K562 (cell line): ENCODE data around the gene TXNL4A. TPM values are rescaled to one million over a fixed set of nuclear protein-coding genes. Genes with fewer than 3 reads are reported as not detected.

ENCODE experiments used
- ATAC-seq: fragments of 200-7000 bp; cut with Tn5 transposase; 3 replicates; pipeline ENCODE4 v1.9.1; 2020; ENCODE audit warnings: moderate library complexity
- BruUV-seq: library from RNA; stranded (reverse); fragments of 400-500 nt; replicated peaks from 2 replicates; lab custom pipeline; 2021; lab: Mats Ljungman, UMichigan
- CTCF ChIA-PET: fragments of 300-600 bp; formaldehyde crosslinking; extraction: SDS; loops from one replicate; lab custom pipeline; 2021; ENCODE audit warnings: low intra/inter-chr PET ratio; lab: Yijun Ruan, JAX
- POLR2A ChIA-PET: fragments of 300-600, 350-650 bp; sonication (Branson Sonifier 250); formaldehyde crosslinking; extraction: SDS; loops from one replicate; lab custom pipeline; 2021; ENCODE audit warnings: antibody characterized with exemption, inconsistent platforms; lab: Yijun Ruan, JAX
- DNase-seq, 4 experiments: peaks; one replicate each; pipeline versions ENCODE4 v3.0.0 to v3.0.0-alpha.2; 2011 to 2018; ENCODE audit warnings: low spot score in 3 of 4, mixed read lengths in 3 of 4; ENCODE audit errors: extremely low read depth in 1 of 4
- FAIRE-seq: peaks from 2 replicates; lab custom pipeline; 2011; peaks lifted over from hg19 to GRCh38; lab: Jason Lieb, UNC
- H2AFZ ChIP-seq: 2 replicates; pipeline ENCODE4 v1.6.0; 2011; ENCODE audit warnings: low read depth, low read length, control low read depth, inconsistent platforms
- H3K27ac ChIP-seq: fragments of 200-600 bp; 3 replicates; pipeline ENCODE4 v1.8.0; 2011; ENCODE audit warnings: low read depth, mild to moderate bottlenecking, control low read depth, inconsistent platforms, low read length, moderate library complexity, mixed read lengths; ENCODE audit errors: extremely low read depth
- H3K27me3 ChIP-seq, 2 experiments: fragments of 300-600 bp in 1 of 2; 2 replicates in 1 of 2; 3 replicates in 1 of 2; pipeline versions ENCODE4 v1.6.0 to v1.8.0; 2011; ENCODE audit warnings: inconsistent platforms in 2 of 2, low read length in 2 of 2, mild to moderate bottlenecking in 1 of 2, mixed read lengths in 1 of 2, moderate library complexity in 1 of 2; ENCODE audit not compliant: control insufficient read depth in 2 of 2, insufficient read depth in 2 of 2
- H3K36me3 ChIP-seq: fragments of 300-600 bp; 3 replicates; pipeline ENCODE4 v1.8.0; 2011; ENCODE audit warnings: mild to moderate bottlenecking, low read length, inconsistent platforms; ENCODE audit not compliant: control insufficient read depth, insufficient read depth
- H3K4me1 ChIP-seq, 2 experiments: fragments of 200-600 bp in 1 of 2; replicated peaks in 1 of 2; 2 replicates in 1 of 2; 3 replicates in 1 of 2; pipeline versions ENCODE4 v1.5.1 to v1.8.0; 2011; ENCODE audit warnings: inconsistent platforms in 2 of 2, low read length in 2 of 2, mild to moderate bottlenecking in 1 of 2, mixed read lengths in 1 of 2, moderate library complexity in 1 of 2; ENCODE audit not compliant: control insufficient read depth in 2 of 2, insufficient read depth in 2 of 2
- H3K4me2 ChIP-seq: 2 replicates; pipeline ENCODE4 v1.6.1; 2011; ENCODE audit warnings: low read length, control low read depth, inconsistent platforms, mixed read lengths; ENCODE audit not compliant: insufficient read depth
- H3K4me3 ChIP-seq: fragments of 200-600 bp; sonication (generic), shearing (Covaris generic); 2 replicates; pipeline ENCODE4 v1.5.1; 2016; ENCODE audit warnings: control low read depth, inconsistent platforms
- H3K79me2 ChIP-seq: fragments of 200-600 bp; 3 replicates; pipeline ENCODE4 v1.8.0; 2011; ENCODE audit warnings: low read length, inconsistent platforms; ENCODE audit not compliant: control insufficient read depth, insufficient read depth
- H3K9ac ChIP-seq, 2 experiments: 2 replicates each; pipeline versions ENCODE4 v1.6.0 to v1.6.1; 2011; ENCODE audit warnings: low read depth in 2 of 2, low read length in 2 of 2, control low read depth in 1 of 2, inconsistent platforms in 1 of 2, mild to moderate bottlenecking in 1 of 2, mixed read lengths in 1 of 2; ENCODE audit not compliant: insufficient read depth in 1 of 2
- H3K9me1 ChIP-seq: one replicate; pipeline ENCODE4 v1.6.0; 2011; ENCODE audit warnings: inconsistent platforms, mild to moderate bottlenecking, low read length, moderate library complexity; ENCODE audit not compliant: control insufficient read depth, insufficient read depth
- H3K9me3 ChIP-seq: replicated peaks from 2 replicates; pipeline ENCODE4 v1.5.1; 2011; ENCODE audit warnings: low read depth, low read length, inconsistent platforms; ENCODE audit not compliant: control insufficient read depth, insufficient read depth
- H4K20me1 ChIP-seq: replicated peaks from 2 replicates; pipeline ENCODE4 v1.6.1; 2011; ENCODE audit warnings: low read length, inconsistent platforms, mixed read lengths; ENCODE audit not compliant: control insufficient read depth, insufficient read depth
- CHD4 ChIP-seq: fragments of 200-600 bp; sonication (generic); IDR thresholded peaks from 3 replicates; pipeline ENCODE4 v1.6.1; 2012; ENCODE audit warnings: low read depth, mild to moderate bottlenecking, mixed read lengths, low read length, inconsistent platforms; ENCODE audit not compliant: insufficient read depth, insufficient replicate concordance, poor library complexity, severe bottlenecking
- ELK3 ChIP-seq: fragments of 450-650 bp; formaldehyde crosslinking; IDR thresholded peaks from 2 replicates; pipeline ENCODE4 v1.4.0; 2020; ENCODE audit warnings: mild to moderate bottlenecking
- GABPA ChIP-seq: fragments of 200-800 bp; sonication (Bioruptor generic); conservative IDR thresholded peaks from 2 replicates; pipeline ENCODE4 v1.6.1; 2016; ENCODE audit warnings: low read depth, missing genetic modification characterization, missing compliant biosample characterization
- GMEB1 ChIP-seq: fragments of 250-450 bp; sonication (Bioruptor Pico); IDR thresholded peaks from 2 replicates; pipeline ENCODE4 v1.4.0; 2020; ENCODE audit warnings: mild to moderate bottlenecking
- MCM7 ChIP-seq, 2 experiments: fragments of 450-650 bp; IDR thresholded peaks; 2 replicates each; pipeline ENCODE4 v1.6.1; 2016 to 2018
- NFIX ChIP-seq: fragments of 250-450 bp; sonication (Bioruptor Pico); IDR thresholded peaks from 2 replicates; pipeline ENCODE4 v1.4.0; 2020; ENCODE audit warnings: low read depth, mild to moderate bottlenecking, moderate library complexity
- SLC30A9 ChIP-seq: fragments of 250-450 bp; sonication (Bioruptor Pico); IDR thresholded peaks from 2 replicates; pipeline ENCODE4 v1.8.0; 2022; ENCODE audit warnings: mild to moderate bottlenecking, moderate library complexity
- TCF3 ChIP-seq: sonication (generic); formaldehyde crosslinking; IDR thresholded peaks from 2 replicates; pipeline ENCODE4 v1.4.0; 2020; ENCODE audit warnings: mild to moderate bottlenecking, missing genetic modification reagents
- TCF7L2 ChIP-seq: fragments of 150-350 bp; IDR thresholded peaks from 2 replicates; pipeline ENCODE4 v1.6.1; 2016; ENCODE audit warnings: low read depth, mild to moderate bottlenecking, low read length, moderate library complexity
- WGBS: fragments of 100-300 bp; shearing (Covaris generic); methylation state at CpG from one replicate; pipeline ENCODE4 v1.1.6; 2016; ENCODE audit warnings: low coverage, mixed read lengths; ENCODE audit not compliant: insufficient coverage; ENCODE audit errors: missing lambda C conversion rate; 5-methylcytosine and 5-hydroxymethylcytosine counted together
- in situ Hi-C: fragments of 300-500 bp; cut with MboI; formaldehyde crosslinking; loops from 4 replicates; pipeline ENCODE4 v1.15.0; 2018; ENCODE audit warnings: inconsistent platforms, mixed read lengths
- intact Hi-C: fragments of 100-400 bp; cut with micrococcal nuclease; formaldehyde crosslinking; loops from 2 replicates; pipeline ENCODE4 v1.14.2; 2022
- polyA plus RNA-seq, 8 experiments: library from polyadenylated mRNA; depleted of rRNA in 4 of 8; stranded (reverse) in 5 of 8; unstranded in 3 of 8; fragments of >200 nt; fragmentation: Nextera tagmentation in 2 of 8; fragmentation: Illumina TruSeq in 1 of 8; extraction: Ambion mirVana in 2 of 8; extraction: Trizol in 1 of 8; gene quantifications; 2 replicates each; pipeline versions ENCODE4 v1.2.1 to v1.2.3, GENCODE V29; 2011 to 2014; ENCODE audit warnings: inconsistent platforms in 1 of 8, missing spikeins in 1 of 8
- total RNA-seq, 7 experiments: library from RNA; depleted of rRNA in 6 of 7; stranded (reverse); fragments of >200 nt in 6 of 7; fragmentation: Illumina TruSeq in 2 of 7; extraction: Trizol in 2 of 7; gene quantifications; 2 replicates each; pipeline versions ENCODE4 v1.2.1 to v1.2.3, GENCODE V29; 2011 to 2021; ENCODE audit warnings: low replicate concordance in 1 of 7

Gene TXNL4A
- total and polyA plus RNA-seq, 9 of the 15 experiments (the other 6 are each of a cell fraction or from before 2014, with no cell fraction given) = 27.0 to 132 (median 87.5) TPM

GRCh38 chr18:79922971-79923411, 65.4 kb downstream of the TXNL4A start:
- Histone ChIP-seq H2AFZ (no peak overlapping the region), H3K4me1 (no peaks in the 10 kb centered on the region; a peak in 1 of 5 replicates), H3K36me3 (no peaks in the 10 kb centered on the region), H3K79me2 (no peaks in the 10 kb centered on the region), H4K20me1 (no peaks in the 10 kb centered on the region), H3K9ac (no peak overlapping the region), H3K27me3 (no peaks in the 10 kb centered on the region), H3K9me1 (no peaks in the 10 kb centered on the region), H3K9me3 (no peaks in the 10 kb centered on the region), H3K27ac (no peak overlapping the region), H3K4me3 (no peak overlapping the region), H3K4me2 (no peak overlapping the region)
- intact Hi-C loops (no loop called here), in situ Hi-C loops (no loop called here)
- ATAC-seq = no peak
- 100% methylated on average over 3 of the region's 17 CpGs for WGBS
- BruUV-seq = no TSS peak
- ChIA-PET CTCF (no interaction called here), POLR2A (no interaction called here)
- no peak for DNase-seq
- TF ChIP-seq GMEB1 (CRISPR knock-in tag) (no peak), TCF3 (CRISPR knock-in tag) (no peak), MCM7 (IDR thresholded peaks at IDR 0.05) (no peak), ELK3 (CRISPR knock-in tag) (no peak), SLC30A9 (CRISPR knock-in tag) (no peak), GABPA (no peak), NFIX (CRISPR knock-in tag) (no peak), TCF7L2 (no peak), CHD4 (no peak)
- no peak for FAIRE-seq
